GM12878 (cell line): Measurements from ENCODE around the gene DENND6A. TPM values are rescaled to one million over a fixed set of nuclear protein-coding genes. Genes with fewer than 3 reads are reported as not detected.

Experiments
- BACH1 ChIP-seq: fragments of 450-650 bp; IDR thresholded peaks from 2 replicates; pipeline ENCODE4 v1.6.1; 2017; ENCODE audit warnings: mild to moderate bottlenecking, borderline replicate concordance
- BHLHE40 ChIP-seq, 2 experiments: fragments of 450-650 bp in 1 of 2; IDR thresholded peaks; 2 replicates each; pipeline ENCODE4 v1.6.1; 2011 to 2017; ENCODE audit warnings: low read depth in 2 of 2, borderline replicate concordance in 1 of 2, improper control_type of control experiment in 1 of 2, low read length in 1 of 2, mild to moderate bottlenecking in 1 of 2
- CBX5 ChIP-seq: sonication (generic); IDR thresholded peaks from 2 replicates; pipeline ENCODE4 v1.6.1; 2016; ENCODE audit warnings: low read depth, moderate library complexity, mild to moderate bottlenecking, inconsistent platforms
- CHD1 ChIP-seq: IDR thresholded peaks from 2 replicates; pipeline ENCODE4 v1.6.1; 2012; ENCODE audit warnings: low read depth, low read length, improper control_type of control experiment
- CHD2 ChIP-seq: IDR thresholded peaks from 2 replicates; pipeline ENCODE4 v1.6.1; 2011; ENCODE audit warnings: low read depth, low read length, improper control_type of control experiment, borderline replicate concordance
- GATAD2B ChIP-seq: fragments of 450-650 bp; conservative IDR thresholded peaks from 2 replicates; pipeline ENCODE4 v1.6.1; 2017; ENCODE audit warnings: low read depth, mild to moderate bottlenecking, moderate library complexity
- HDAC2 ChIP-seq: fragments of 200-600 bp; sonication (generic); IDR thresholded peaks from 2 replicates; pipeline ENCODE4 v1.6.1; 2017
- KAT2A ChIP-seq: conservative IDR thresholded peaks from 2 replicates; pipeline ENCODE4 v1.6.1; 2011; ENCODE audit warnings: low read depth, low read length; ENCODE audit not compliant: control insufficient read depth
- KDM1A ChIP-seq: fragments of 200-600 bp; sonication (generic); IDR thresholded peaks from 2 replicates; pipeline ENCODE4 v1.6.1; 2016; ENCODE audit warnings: borderline replicate concordance
- MEF2B ChIP-seq: fragments of 450-650 bp; IDR thresholded peaks from 2 replicates; pipeline ENCODE4 v1.6.1; 2018; ENCODE audit warnings: mild to moderate bottlenecking, moderate library complexity; ENCODE audit not compliant: partially characterized antibody, poor library complexity, severe bottlenecking
- MTA3 ChIP-seq: IDR thresholded peaks from 2 replicates; pipeline ENCODE4 v1.6.1; 2012; ENCODE audit warnings: low read length, inconsistent platforms, borderline replicate concordance
- NBN ChIP-seq: fragments of 450-650 bp; IDR thresholded peaks from 2 replicates; pipeline ENCODE4 v1.6.1; 2016
- NFYB ChIP-seq: IDR thresholded peaks from 2 replicates; pipeline ENCODE4 v1.6.1; 2011; ENCODE audit warnings: low read depth, mild to moderate bottlenecking, low read length, improper control_type of control experiment, moderate library complexity; ENCODE audit not compliant: insufficient read depth
- POLR2AphosphoS2 ChIP-seq: IDR thresholded peaks from 2 replicates; pipeline ENCODE4 v1.6.1; 2011; ENCODE audit warnings: low read depth, mild to moderate bottlenecking, low read length, improper control_type of control experiment, moderate library complexity
- POU2F2 ChIP-seq: IDR thresholded peaks from 3 replicates; pipeline ENCODE4 v1.6.1; 2011; ENCODE audit warnings: low read depth, mild to moderate bottlenecking, low read length, borderline replicate concordance
- SREBF2 ChIP-seq: IDR thresholded peaks from 2 replicates; pipeline ENCODE4 v1.6.1; 2012; ENCODE audit warnings: mild to moderate bottlenecking, low read length
- STAT1 ChIP-seq: fragments of 450-650 bp; conservative IDR thresholded peaks from 2 replicates; pipeline ENCODE4 v1.6.1; 2014; ENCODE audit warnings: antibody characterized with exemption, mild to moderate bottlenecking
- STAT3 ChIP-seq: IDR thresholded peaks from 2 replicates; pipeline ENCODE4 v1.6.1; 2011; ENCODE audit warnings: low read depth, low read length, improper control_type of control experiment
- TCF7 ChIP-seq: IDR thresholded peaks from 2 replicates; pipeline ENCODE4 v1.6.1; 2014; ENCODE audit warnings: antibody characterized with exemption, borderline replicate concordance
- polyA plus RNA-seq, 11 experiments: library from polyadenylated mRNA; depleted of rRNA in 4 of 11; unstranded in 6 of 11; stranded (reverse) in 5 of 11; fragments of >200 nt; fragmentation: Nextera tagmentation in 4 of 11; fragmentation: Illumina TruSeq in 1 of 11; extraction: Ambion mirVana in 4 of 11; extraction: Trizol in 1 of 11; gene quantifications; 1 replicate in 1 of 11; 2 replicates in 10 of 11; pipeline versions ENCODE4 v1.2.1 to v1.2.3, GENCODE V29; 2011 to 2016; ENCODE audit warnings: inconsistent platforms in 2 of 11, missing spikeins in 2 of 11, low read depth in 1 of 11
- total RNA-seq, 4 experiments: library from RNA; depleted of rRNA in 3 of 4; stranded (reverse); fragments of >200 nt in 3 of 4; fragmentation: Illumina TruSeq in 1 of 4; extraction: Trizol in 1 of 4; gene quantifications; 2 replicates each; pipeline versions ENCODE4 v1.2.1 to v1.2.3, GENCODE V29; 2013 to 2021
- TF ChIP-seq, protein P1 (sequence below): fragments of 150-350 bp; IDR thresholded peaks from 2 replicates; pipeline ENCODE4 v1.6.1; 2016; ENCODE audit warnings: low read depth, low read length
- TF ChIP-seq, protein P2 (sequence below): fragments of 450-650 bp; formaldehyde crosslinking; IDR thresholded peaks from 2 replicates; pipeline ENCODE4 v1.4.0; 2022; ENCODE audit warnings: mild to moderate bottlenecking, moderate library complexity
- TF ChIP-seq, protein P3 (sequence below): fragments of 450-650 bp; conservative IDR thresholded peaks from 2 replicates; pipeline ENCODE4 v1.6.1; 2017; ENCODE audit warnings: mild to moderate bottlenecking, moderate library complexity

The DENND6A gene
- total and polyA plus RNA-seq, 10 of the 15 experiments (the other 5 are each of a cell fraction or from before 2014, with no cell fraction given): 1.8 to 15.3 (median 10.3) TPM

DNA sequence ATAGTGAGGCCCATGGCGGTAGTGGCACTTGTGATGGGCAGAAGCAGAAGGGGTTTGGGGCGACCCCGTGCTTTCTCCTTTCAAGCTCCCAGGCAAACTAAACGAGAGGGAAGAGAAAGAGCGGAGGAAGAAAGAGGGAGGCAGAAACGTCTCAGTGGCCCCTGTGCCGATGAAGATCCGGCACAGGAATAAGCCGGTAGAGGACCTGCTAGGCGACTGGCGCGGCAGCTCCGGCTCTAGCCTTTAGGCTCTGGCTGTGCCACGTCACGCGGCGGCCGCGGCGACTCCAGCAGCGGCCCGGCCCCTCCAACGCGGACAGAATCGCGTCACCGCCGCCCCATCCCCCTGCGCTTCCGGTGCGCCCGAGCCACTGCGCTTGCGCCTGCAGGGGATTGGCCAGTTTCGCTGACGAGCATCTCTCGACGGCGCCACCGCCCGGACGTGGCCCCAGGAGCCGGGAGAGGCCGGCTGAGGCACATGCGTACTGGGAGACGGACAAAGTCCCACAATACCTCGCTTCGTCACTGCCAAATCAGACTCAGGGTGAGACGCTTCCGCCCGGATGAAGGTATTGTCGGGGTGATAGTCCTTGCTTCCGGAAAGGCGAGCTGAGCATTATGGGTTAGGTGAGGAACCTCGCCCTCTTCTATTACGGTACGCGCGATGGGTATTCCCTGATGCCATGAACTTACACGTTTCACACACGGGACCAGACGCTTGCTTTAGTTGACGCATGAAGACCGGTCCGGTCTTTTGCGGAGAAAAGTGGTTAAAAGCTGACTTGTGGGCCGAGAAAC is 95.6 kb downstream of the DENND6A start, which contains the start of gene ARF4 (continued):
- TF ChIP-seq CBX5 (peak; percentile 41; the same call in 1 of the 2 replicates), HDAC2 (no peak), POU2F2 (peak; percentile 95), BACH1 (peak; percentile 90), TCF7 (no peak), STAT1 (peak; percentile 93), MEF2B (no peak), KAT2A (no peak), NFYB (peak; percentile 78), CHD1 (peak; percentile 64; the same call in 1 of the 2 replicates), MTA3 (no peak; the same call in 1 of the 2 replicates), STAT3 (no peak), KDM1A (no peak), GATAD2B (0 out of 2 replicates have a peak, but pooled peaks have one; percentile 59), BHLHE40 (IDR thresholded peaks at IDR 0.05; ENCODE audit: borderline replicate concordance in 1 of 2, low read depth in 2 of 2, low read length in 1 of 2) (peak; percentile 91 to 92), SREBF2 (no peak), CHD2 (peak; percentile 96), POLR2AphosphoS2 (peak; percentile 95), NBN (peak; percentile 44)
- TF ChIP-seq, protein P1, sequence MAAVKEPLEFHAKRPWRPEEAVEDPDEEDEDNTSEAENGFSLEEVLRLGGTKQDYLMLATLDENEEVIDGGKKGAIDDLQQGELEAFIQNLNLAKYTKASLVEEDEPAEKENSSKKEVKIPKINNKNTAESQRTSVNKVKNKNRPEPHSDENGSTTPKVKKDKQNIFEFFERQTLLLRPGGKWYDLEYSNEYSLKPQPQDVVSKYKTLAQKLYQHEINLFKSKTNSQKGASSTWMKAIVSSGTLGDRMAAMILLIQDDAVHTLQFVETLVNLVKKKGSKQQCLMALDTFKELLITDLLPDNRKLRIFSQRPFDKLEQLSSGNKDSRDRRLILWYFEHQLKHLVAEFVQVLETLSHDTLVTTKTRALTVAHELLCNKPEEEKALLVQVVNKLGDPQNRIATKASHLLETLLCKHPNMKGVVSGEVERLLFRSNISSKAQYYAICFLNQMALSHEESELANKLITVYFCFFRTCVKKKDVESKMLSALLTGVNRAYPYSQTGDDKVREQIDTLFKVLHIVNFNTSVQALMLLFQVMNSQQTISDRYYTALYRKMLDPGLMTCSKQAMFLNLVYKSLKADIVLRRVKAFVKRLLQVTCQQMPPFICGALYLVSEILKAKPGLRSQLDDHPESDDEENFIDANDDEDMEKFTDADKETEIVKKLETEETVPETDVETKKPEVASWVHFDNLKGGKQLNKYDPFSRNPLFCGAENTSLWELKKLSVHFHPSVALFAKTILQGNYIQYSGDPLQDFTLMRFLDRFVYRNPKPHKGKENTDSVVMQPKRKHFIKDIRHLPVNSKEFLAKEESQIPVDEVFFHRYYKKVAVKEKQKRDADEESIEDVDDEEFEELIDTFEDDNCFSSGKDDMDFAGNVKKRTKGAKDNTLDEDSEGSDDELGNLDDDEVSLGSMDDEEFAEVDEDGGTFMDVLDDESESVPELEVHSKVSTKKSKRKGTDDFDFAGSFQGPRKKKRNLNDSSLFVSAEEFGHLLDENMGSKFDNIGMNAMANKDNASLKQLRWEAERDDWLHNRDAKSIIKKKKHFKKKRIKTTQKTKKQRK: no peak
- TF ChIP-seq, protein P2, sequence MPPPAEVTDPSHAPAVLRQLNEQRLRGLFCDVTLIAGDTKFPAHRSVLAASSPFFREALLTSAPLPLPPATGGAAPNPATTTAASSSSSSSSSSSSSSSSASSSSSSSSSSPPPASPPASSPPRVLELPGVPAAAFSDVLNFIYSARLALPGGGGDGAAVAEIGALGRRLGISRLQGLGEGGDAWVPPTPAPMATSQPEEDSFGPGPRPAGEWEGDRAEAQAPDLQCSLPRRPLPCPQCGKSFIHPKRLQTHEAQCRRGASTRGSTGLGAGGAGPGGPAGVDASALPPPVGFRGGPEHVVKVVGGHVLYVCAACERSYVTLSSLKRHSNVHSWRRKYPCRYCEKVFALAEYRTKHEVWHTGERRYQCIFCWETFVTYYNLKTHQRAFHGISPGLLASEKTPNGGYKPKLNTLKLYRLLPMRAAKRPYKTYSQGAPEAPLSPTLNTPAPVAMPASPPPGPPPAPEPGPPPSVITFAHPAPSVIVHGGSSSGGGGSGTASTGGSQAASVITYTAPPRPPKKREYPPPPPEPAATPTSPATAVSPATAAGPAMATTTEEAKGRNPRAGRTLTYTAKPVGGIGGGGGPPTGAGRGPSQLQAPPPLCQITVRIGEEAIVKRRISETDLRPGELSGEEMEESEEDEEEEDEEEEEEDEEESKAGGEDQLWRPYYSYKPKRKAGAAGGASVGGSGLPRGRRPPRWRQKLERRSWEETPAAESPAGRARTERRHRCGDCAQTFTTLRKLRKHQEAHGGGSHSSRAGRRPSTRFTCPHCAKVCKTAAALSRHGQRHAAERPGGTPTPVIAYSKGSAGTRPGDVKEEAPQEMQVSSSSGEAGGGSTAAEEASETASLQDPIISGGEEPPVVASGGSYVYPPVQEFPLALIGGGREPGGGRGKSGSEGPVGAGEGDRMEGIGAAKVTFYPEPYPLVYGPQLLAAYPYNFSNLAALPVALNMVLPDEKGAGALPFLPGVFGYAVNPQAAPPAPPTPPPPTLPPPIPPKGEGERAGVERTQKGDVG (CRISPR knock-in tag): no peak
- TF ChIP-seq, protein P3, sequence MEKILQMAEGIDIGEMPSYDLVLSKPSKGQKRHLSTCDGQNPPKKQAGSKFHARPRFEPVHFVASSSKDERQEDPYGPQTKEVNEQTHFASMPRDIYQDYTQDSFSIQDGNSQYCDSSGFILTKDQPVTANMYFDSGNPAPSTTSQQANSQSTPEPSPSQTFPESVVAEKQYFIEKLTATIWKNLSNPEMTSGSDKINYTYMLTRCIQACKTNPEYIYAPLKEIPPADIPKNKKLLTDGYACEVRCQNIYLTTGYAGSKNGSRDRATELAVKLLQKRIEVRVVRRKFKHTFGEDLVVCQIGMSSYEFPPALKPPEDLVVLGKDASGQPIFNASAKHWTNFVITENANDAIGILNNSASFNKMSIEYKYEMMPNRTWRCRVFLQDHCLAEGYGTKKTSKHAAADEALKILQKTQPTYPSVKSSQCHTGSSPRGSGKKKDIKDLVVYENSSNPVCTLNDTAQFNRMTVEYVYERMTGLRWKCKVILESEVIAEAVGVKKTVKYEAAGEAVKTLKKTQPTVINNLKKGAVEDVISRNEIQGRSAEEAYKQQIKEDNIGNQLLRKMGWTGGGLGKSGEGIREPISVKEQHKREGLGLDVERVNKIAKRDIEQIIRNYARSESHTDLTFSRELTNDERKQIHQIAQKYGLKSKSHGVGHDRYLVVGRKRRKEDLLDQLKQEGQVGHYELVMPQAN: peak; percentile 85; the same call in 1 of the 2 replicates
